HG02623 (cell line): ENCODE data around the gene KLHDC4.
A peak's percentile ranks its signal among the peaks of the same experiment; 100 is the strongest.
"Not testable (repeated sequence)": the region's sequence is repeated elsewhere in the genome, so short reads cannot be mapped to it uniquely, and the experiment has no call there.

ENCODE experiments used
- ATAC-seq: cut with Tn5 transposase; IDR thresholded peaks from one replicate; pipeline ENCODE4 v1.9.1; 2021; ENCODE audit warnings: moderate library complexity; ENCODE audit not compliant: unreplicated experiment

The KLHDC4 gene

DNA sequence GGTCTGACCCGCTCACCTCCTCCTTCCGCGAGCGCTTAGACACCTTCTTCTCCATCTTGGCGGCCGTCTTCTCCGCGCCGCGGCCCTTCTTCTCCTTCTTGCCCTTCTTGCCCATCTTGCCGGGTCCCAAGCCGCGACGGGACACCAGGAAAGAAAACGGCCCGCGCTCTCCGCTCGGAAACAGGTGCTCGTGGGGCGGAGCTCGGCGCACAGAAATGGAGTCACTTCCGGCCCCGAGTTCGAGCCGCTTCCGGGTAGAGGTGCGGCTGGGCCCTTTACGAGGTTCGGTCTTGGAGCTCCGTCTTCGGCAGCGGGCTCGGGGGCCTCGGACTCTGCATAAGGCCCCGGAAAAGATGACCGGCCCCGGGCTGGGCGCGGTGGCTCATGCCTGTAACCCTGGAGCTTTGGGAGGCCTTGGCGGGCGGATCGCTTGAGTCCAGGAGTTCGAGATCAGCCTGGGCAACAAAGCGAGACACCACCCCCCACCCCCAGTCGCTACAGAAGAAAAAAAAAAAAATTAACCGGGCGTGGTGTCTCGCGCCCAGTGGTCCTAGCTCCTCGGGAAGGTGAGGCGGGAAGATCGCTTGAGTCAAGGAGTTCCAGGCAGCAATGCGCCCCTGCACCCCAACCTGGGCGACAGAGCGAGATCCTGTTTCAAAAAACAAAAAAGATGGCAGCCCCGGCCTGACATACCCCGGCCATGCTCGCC, at the start of gene KLHDC4:
TSS of gene KLHDC4 (minus strand) at position 211 of the 709 bp plus-strand sequence. CDS start at position 115, 96 bp downstream.
- ATAC-seq: peak; percentile 74

DNA sequence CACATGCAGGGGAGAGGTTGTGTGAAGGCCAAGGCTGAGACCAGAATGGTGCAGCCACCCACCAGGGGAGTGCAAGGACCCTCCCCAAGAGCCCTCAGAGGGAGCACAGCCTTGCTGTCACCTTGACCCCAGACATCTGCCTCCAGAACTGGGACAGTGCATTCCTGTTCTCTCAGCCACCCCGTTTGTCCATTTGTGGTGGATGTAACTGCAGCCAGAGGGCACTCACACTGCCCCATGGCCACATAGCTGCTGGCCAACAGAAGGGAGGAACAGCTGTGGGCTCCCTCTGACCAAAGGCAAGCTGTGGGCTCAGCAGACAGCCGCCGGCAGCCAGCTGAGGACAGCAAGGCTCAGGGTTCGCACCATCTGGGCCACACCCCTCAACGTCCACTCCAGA, 49.8 kb upstream of the KLHDC4 start:
- no peak for ATAC-seq

DNA sequence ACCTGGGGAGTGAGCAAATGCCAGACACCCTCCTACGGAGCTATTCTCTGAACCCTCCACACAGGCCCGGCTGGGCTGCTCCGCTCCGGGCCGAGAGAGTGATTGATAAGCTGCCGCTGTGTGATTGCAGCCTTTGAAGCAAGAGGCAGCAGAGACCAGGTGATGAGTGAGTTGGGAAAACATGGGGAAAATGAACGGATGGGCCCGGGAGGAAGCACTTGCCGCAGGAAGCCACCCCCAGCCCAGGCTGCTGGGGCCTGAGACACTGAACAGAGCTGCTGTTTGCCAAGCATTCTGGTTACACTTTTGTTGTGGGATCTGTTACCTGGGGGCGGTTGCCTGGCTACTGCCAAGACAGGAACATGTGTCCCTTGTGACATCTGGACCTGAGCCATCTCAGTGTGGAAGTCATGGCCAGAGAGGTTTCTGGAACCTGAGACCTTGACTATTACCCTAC, 46.4 kb upstream of the KLHDC4 start:
- no peak for ATAC-seq

- ATAC-seq: not testable (repeated sequence)
Measured at GRCh38 chr16:87811454-87811853, 45.7 kb upstream of the KLHDC4 start.

DNA sequence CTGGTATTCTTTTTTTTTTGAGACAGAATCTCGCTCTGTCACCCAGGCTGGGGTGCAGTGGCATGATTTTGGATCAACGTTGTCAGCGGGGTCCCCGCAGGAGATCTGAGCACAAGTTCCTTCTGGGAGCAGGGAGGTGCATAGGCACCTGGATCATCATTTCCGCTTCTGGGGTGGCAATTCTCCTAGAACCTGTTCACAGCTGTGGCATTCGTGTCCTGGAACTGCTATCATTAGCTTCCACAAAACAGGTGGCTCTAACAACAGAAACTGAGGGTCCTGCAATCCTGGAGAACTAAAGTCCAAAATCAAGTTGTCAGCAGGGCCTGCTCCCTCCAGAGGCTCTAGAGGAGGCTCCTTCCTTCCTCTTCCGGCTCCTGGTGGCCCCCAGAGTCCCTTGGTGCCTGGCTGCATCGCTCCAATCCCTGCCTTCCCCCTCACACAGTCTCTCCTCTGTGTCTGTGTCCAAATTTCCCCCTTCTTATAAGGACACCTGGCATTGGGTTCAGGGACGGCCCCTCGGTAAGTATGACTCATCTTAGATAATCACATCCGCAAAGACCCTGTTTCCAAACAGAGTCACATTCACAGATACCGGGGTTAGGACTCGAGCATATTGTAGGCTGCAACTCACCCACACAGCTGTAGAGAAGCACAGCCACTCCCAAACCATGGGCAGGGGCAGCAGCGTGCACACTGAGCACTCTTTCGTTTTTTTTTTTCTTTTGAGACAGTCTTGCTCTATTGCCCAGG, 43.5 kb upstream of the KLHDC4 start:
- ATAC-seq: peak; percentile 44

DNA sequence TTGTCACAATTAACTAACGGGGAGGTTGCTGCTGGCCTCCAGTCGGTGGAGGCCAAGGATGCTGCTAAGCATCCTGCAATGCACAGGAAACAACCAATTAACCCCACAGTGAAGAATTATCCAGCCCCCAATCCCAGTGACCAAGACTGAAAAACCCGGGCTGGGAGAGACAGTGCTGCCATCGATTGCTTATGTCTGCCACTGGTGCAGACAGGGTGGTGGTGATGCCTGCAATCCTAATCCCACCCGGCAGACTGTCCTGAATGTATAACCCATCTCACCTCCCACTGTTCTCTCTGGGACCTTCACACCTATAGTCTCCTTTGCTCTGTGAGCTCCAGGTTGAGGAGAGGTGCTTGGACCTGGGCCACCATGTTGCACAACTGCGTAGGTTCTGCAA, 42.3 kb upstream of the KLHDC4 start:
- no peak for ATAC-seq

GRCh38 chr16:87806641-87807546, 41.1 kb upstream of the KLHDC4 start:
- no peak for ATAC-seq

GRCh38 chr16:87806261-87806640, 40.5 kb upstream of the KLHDC4 start:
- ATAC-seq: no peak

DNA sequence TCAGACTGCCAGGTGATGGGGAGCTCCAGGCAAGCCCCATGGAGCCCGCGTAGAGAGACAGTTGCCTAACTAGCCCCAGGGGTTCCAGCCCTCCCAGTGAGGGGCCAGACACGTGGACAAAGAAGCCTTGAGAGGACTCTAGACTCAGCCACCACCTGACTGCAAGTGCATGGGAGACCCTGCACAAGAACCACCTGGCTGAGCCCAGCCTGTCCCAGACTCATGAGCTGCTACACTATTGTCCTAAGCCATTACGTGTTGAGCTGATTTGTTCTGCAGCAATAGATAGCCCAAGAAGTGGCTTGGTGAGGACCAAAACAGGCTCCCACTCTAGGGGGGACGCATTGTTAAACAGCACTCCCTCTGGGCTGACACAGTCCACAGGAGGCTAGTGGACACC, 37.6 kb upstream of the KLHDC4 start:
- ATAC-seq: no peak

DNA sequence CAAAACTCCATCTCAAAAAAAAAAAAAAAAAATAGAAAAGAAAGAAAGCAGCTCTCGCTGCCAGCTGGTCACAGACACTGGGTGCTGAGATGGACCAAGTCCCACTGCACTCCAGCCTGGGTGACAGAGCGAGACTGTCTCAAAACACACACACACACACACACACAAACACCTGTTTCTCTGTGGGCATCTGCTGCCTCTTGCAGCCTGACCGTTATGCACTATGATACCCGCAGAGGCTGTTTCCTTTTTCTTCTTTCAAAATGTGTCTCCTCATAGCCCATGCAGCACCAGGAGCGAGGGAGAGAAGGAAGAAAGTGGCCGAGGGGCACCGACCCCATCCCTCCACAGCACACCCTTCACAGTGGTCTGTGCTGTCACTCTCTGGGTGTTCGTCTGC, 36.9 kb upstream of the KLHDC4 start:
- no peak for ATAC-seq

- no peak for ATAC-seq
Measured at GRCh38 chr16:87801679-87802259, 36.0 kb upstream of the KLHDC4 start.

DNA sequence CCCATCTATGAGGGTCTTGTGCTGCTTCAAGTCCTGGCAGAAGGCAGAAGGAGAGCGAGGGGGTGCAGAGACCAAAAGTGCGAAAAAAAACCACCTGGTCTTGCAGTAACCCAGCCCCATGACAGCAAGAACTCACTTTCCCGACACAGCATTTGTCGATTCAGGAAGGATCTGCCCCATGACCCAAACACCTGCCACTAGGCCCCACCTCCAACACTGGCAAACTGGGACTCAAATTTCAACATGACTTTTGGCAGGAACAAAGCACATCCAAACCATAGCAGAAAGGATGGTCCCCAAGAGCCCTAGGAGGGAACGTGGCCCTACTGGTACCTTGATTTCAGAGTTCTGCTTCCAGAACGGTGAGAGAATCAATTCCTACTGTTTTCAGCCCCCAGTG, 34.7 kb upstream of the KLHDC4 start:
- no peak for ATAC-seq

DNA sequence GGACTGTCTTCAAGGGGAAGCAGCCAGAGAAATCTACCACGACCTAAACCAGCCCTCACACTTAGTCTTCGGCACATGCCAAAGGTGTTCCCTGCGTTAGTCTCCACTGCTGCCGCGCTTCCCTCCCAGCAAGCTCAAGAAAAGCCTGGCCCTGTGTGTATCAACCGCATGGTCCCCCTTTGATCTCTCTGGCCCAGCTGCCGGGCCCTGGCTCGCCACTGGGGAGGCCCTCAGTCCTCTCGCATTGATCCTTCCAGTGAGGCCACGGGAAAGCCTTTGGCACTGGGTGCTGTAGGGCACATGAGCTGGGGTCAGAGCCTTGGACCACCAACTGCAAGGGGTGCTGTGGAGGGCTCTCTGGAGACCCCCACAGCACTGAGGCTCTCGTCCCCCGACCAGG, 29.6 kb upstream of the KLHDC4 start:
- ATAC-seq: no peak

DNA sequence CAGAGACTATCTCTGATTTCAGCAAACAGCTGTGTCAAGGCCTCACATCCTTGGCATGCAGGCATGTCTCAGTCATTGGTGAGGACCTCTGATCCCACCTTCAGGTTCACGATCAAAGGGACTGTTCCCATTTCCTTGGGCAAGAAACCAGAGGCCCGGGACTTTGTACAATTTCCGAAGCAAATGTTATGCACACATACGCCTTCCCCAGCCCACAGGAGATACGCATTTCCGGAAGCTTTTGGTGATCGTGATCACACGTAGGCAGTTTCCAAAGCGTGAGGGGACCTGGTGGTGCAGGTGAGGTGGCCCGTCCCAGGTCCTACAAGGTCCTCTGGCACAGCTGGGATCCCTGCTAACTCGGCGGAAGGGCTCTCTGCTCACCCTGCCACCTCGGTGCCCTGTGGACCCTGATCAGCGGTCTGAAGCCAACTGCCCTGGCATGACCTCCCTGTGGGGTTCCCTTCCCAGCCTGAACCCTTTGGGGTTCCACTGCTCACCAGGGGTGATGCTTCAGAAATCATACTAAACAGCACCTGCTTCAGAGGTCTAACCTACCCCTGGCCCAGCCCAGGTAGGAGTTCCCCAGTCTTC, 28.8 kb upstream of the KLHDC4 start:
- no peak for ATAC-seq

GRCh38 chr16:87792205-87792565, 26.4 kb upstream of the KLHDC4 start:
- ATAC-seq: no peak

GRCh38 chr16:87791295-87792204, 25.8 kb upstream of the KLHDC4 start:
- no peak for ATAC-seq

- ATAC-seq: no peak
Measured at GRCh38 chr16:87790292-87791100, 24.7 kb upstream of the KLHDC4 start.

DNA sequence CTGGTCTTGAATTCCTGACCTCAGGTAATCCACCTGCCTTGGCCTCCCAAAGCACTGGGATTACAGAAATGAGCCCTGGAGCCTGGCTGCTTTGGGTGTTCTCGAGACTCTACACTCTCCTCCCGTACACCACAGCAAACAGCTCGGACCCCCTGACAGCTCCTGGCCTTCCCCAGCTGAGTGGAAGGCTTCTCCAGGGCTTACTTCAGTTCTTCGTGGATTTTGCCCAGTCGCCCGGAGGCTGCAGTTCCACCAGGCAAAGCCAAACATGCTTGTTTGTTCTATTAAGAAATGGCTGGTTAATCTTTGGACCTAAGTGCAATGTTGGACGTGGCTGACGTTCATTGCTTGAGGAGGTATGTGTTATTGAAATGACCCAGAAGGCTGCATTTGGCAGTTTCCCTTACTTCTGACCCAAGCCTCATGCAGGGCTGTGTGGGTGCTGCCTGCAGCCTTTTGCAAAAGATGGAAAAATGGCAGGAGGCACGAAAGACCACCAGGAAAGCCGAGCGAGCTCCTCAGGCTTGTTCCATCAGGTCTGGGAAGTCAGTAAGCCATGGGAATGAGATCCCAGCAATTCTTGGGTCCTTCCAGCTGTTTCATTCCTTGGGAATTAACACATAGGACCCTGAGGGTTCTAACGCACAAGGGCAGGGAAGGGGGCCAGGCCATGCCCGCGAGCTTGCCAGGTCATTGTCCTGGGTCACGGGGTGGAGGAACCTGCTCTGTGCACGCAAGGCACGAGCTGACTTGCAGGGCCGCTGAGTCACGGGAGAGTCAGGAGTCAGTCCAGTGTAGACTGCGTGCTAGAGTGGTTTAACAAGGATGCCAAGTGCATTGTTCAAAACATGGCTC, 23.9 kb upstream of the KLHDC4 start:
- no peak for ATAC-seq
